Activated T-cell treated with anti-CD3 and anti-CD28 coated beads, Interleukin-2, amount 50 U/mL, for 48 hours (primary cell): ENCODE results near the gene PDE7B.
A peak's percentile ranks its signal among the peaks of the same experiment; 100 is the strongest.

Experiments used
- DNase-seq, 2 experiments: peaks; one replicate each; pipeline ENCODE4 v3.0.0-alpha.2; 2020

PDE7B gene

DNA sequence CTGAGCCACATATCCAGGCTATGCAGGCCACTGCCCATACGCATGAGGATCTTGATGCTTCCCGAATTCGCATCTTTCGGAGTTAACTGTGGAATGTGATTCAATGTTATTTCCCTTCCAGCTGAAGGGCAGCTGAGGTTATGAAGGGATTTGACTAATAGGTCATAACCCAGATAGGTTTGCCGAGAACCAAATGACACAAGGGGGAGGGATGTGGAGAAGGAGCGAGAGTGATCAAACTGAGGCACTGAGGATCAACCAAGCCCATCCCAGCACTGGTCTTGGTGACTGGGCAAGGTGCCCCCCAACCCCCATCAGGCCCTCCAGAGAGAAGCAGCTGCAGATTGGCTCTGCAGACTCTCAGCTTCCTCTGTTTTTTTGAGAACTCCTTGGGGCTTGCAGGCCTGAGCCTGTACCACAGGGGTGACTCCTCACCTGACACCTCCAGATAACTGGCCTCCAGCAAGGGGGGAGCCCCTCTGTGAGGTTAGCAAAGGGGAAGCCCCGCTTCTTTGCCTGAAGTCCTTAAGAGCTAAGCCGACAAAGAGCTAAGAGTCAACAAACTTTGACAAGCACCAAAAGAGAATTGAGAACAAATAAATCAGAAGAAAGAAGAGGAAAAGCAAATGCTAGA lies 185.9 kb downstream of the PDE7B start:
- peak; percentile 39 to 41 for DNase-seq

- no peak for DNase-seq
Measured at GRCh38 chr6:136037876-136038460, 186.5 kb downstream of the PDE7B start.

DNA sequence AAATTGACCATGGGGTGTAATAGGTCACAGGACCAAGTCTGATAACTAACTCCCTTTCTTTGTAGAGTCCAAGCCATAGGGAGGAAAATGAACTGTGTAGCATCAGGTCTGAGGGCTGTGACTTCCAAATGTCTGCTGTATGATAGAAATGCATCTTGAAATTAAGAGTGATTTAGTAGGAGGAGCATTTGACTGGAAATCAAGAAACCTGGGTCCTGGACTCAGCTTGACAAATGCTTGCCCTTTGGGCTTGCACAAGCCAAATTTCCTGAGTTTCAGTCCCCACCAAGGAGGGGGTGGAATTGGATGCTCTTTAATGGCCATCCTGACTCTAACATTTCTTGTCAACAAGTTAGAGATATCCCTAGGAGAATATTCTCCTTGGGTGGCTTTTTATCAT lies 187.0 kb downstream of the PDE7B start:
- no peak for DNase-seq

DNA sequence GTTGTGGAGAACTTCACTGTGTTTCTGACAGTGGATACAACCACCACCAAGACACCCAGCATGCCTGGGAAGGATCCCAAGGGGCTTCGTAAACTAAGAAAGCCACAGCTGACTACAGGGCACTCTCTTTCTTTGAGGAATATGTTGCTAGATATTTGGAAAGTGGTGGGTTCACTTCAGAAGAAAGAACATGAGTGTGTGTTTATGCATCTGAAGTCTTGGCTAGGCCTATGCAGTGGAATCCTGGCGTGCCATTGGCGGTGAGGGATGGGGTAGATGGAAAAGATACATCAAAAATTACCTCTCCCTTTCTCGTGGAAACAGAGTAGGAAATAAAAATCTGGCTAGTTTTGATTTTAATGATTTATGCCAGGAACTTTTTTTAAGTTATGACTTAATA lies 187.7 kb downstream of the PDE7B start:
- no peak for DNase-seq

DNA sequence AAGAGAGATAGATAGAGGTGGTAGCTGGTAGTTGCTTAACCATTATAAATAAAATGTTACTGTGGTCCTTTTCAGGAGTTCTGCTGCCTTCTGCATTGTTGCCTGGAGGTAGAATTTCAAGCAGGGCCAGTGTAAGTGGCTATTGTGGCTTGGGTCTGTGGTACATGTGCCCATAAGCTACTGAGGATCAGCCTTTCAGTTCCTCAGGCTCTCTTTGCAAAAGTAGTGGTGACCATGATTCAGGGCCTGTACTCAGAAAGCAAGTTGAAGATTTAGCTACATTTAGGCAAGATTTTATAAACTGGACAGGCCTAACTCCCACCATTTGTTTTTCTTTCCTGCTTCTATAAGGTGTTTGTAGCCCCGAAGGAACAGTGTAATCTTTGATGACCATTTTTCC lies 199.0 kb downstream of the PDE7B start:
- no peak for DNase-seq

- DNase-seq, result no peak
Measured at GRCh38 chr6:136051140-136051775, 199.8 kb downstream of the PDE7B start.

DNA sequence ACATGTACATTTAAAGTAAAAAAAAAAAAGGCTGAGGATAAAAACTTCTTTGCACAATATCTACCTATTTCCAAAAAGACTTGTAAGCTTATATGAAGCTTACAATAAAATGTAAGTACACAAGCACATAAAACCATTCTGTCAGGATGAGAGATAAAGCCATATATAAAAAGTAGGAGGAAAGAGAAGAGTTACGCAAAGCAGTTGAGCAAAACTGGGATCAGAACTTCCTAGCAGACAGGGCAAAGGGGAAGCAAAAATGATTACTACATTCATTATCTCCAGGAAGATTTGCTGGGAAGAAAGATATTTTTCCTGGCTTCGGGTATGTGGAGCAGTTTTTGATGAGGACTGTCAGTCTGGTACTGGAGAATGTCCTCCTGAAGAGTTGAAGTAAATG lies 200.5 kb downstream of the PDE7B start:
- DNase-seq, result no peak

DNA sequence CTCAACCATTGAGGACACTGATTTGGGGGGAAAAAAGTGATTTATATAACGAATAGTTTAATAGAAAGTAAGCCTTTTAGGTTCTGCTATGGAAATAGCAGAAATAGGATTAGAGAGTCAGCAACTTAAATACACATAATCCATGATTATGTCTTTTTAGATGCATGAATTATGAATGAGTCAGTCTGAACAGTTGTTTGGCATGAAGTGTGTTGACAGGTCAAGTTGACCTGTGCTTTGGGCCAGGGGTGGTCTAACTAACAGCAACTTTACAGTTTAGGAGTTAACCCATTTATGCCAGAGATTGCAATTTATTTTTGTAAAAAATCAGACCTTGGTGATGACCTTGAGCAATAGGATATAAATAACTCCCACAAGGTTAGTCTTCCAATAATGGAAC lies 207.4 kb downstream of the PDE7B start:
- no peak for DNase-seq

GRCh38 chr6:136059308-136059707 lies 207.8 kb downstream of the PDE7B start:
- DNase-seq, result no peak

DNA sequence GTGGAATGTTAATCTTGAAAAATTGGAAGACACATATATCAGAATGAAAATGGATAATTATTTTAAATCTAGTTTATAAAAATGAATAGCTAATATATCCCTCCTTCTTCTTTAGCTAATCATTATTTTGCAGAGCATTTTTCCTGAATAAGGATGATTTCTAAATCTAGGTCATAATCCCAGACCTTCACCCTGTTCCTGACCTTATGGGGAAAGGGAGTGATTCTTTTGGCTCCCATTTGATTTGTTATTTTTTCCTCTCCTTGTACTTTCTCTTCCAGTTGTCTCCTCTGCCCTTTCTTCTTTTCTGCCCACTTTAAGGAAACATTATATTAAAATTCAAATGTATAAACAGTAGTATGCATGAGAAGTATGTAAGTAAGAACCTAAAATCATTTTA lies 208.6 kb downstream of the PDE7B start:
- DNase-seq, result no peak

- no peak for DNase-seq
Measured at GRCh38 chr6:136060759-136061158, 209.3 kb downstream of the PDE7B start.

DNA sequence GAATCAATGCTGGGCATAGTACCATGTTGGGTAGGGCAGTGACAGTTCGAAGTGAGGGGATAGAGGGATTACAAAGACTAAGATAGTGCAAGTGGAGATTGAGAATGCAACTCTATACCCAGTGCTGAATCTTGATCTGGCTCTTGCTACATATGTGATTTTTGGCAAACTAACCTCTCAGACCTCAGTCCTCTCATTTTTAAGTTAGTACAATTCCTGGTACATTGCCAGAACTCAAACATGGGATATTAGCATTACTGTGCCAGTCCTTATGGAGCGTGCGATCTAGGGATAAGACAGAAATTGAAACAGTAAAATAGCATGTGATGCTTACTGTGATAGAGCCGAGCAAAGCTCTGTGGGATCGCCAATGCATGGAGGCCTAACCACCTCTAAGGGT lies 210.2 kb downstream of the PDE7B start:
- no peak for DNase-seq

DNA sequence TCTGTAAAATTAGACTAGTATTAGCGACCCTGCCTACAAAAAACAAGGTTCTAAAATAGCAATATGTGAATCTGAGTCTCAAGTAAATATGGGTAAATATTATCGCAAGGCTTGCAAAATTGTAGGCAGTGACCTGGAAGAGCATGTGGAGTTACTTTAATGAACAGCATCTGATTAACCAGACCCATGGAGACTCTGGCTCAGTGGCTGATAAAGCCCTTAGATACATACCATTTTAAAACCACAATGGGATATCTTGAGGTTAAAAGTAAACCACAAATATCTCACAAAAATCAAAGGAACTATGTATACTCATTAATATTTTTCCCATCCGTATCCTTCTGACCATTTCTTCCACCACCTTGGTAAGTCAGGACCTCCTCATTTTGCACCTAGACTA lies 211.6 kb downstream of the PDE7B start:
- no peak for DNase-seq

- DNase-seq, result no peak
Measured at GRCh38 chr6:136066005-136066404, 214.5 kb downstream of the PDE7B start.

GRCh38 chr6:136067731-136068341 lies 216.3 kb downstream of the PDE7B start:
- no peak for DNase-seq

DNA sequence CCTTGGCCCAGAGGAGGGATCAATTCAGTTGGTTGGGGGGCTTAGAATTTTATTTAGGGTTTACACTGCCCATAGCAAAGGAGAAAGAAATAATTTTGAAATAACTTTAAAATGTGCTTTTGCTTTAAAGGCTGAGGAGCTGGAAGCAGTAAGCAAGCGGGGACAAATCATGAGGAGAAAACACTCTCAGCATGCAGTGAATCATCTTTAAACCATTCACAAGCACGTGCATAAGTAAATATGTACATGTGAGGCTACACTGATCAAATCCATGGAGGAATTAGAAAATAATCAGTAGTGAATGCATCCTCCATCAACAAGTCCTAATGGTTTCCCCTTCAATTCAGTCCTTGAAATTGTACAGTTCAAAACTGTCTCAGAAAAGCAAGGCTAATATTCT lies 217.6 kb downstream of the PDE7B start:
- no peak for DNase-seq

DNA sequence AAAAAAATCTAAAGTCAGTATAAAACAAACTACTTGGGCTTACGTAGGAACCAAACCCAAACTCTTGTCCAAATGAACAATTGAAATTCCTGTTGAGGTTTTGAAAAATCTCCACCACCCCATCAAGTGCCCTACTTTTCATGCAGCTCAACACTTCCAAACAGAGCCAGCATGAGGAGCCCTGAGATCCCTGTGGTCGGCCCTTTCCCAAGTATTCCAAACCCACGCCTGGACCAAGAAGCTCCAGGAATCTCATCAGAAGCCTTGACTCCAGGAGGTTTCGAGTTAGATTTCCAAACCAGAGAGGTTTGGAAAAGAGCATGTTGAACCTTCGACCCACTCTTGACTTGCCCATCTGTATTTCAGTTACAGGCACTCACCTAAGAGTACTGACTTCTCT lies 219.3 kb downstream of the PDE7B start:
- no peak for DNase-seq

GRCh38 chr6:136072691-136073090 lies 221.2 kb downstream of the PDE7B start:
- no peak for DNase-seq

DNA sequence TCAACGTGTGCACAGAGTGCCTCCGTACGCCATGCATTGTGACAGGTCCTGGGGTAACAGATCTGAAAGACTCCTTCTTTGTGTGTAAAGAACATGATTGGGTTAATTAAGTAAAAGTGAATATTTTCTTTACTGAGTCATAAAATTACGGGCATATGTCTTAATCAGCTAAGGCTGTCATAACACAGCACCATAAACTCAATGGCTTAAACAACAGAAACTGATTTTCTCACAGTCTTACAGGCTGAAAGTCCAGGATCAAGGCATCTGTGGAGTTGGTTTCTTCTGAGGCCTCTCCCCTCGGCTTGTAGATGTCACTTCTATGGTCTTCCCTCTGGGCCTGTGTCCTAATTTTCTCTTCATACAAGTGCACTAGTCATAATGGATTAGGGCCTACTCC lies 221.7 kb downstream of the PDE7B start:
- no peak for DNase-seq

DNA sequence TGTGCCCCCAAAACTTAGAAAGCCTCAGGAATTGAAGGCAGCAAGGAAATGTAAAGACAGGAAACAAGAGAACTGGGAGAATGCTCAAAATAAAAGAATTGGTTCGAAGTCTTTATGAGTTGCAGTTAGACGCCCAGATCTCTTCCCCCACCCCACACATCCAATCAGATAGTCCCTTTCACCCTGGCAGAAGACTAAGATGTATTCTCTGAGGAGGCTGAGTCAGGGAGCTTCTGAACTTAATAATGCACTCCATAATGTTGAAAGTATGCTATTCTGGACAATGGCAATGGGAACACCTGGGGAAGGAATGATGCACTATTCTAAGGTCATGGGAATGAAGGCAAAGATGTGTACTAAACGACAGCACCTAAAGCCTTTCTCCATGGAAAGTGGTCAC lies 225.0 kb downstream of the PDE7B start:
- no peak for DNase-seq

DNA sequence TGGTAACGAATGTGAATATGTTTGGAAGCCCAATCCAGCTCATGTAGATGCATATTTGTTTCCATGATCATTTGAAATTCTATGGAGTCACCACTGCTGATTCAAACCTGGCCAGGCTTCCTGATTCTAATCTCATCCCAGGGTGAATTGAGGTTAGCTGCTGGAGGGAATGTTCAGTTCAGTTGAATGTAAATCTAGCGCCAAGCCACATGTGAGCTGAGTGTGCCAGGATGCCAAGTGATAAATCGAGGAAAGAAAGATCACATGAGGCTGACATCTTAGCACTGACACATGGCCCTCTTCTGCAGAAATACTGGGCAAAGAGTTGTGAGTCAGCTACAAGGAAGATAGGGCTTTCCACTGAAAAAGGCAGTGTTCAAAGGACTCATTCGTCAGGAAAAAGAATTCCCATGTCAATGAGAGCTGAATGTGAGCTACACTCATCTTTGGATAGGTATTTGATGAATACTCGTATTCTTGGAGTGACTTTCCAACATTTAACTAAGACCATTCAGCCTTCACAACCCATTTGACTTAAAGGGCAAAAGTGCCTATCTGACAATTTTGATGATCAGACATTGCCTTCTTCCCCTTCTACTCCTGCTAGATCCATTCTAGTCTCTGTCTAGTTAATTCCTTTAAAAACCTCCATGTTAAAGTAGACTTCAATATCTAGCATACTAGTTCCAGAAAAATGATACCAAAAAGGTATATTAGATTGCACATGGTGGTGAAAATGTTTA lies 226.5 kb downstream of the PDE7B start:
- no peak for DNase-seq

DNA sequence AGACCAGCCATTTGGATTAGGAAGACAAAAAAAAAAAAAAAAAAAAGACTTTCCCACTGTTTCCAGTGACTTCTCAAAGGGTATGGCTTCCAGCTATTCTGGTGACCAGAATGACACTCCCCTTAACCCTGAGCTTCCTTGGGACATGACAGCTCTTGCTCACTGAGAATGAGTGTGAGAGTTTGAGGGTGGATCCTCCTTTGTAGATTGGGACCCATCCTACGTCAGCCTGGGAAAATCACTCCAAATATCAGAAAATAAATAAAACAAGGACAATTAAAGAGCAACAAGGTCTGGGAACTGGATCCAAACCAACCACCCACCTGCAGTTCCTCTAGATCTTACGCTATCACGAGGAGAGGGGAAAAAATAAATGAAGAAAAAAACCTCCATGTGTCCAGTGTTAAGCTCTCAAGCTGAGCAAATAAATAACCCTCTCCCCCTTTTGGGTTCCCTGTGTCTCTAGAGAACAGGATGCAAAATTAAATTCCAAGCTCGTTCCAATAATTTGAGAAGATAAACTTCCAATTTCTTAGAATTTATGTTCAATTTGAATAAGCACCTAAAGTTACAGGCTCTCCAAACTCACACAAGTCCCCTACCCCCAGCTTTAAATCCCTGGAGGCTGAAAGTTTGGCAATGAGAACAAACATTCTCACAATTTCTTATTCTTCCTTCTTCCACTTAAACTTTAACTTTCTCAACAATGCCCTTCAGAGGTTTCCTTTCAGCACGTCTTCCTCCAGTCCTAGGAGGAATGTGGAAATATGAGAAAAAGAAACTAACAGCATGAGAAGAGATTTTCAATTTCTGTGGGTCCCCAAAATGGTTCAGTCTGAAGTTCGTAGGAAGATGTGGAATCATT lies 228.4 kb downstream of the PDE7B start:
- DNase-seq, result no peak

- no peak for DNase-seq
Measured at GRCh38 chr6:136083540-136083939, 232.0 kb downstream of the PDE7B start.
